Inflammatory macrophage (primary cell): ENCODE measurements around the gene LASP1.
"Not testable (repeated sequence)": the region's sequence is repeated elsewhere in the genome, so short reads cannot be mapped to it uniquely, and the experiment has no call there.

Source experiments
- DNase-seq, 2 donors: peaks; one replicate each; pipeline ENCODE4 v3.0.0-alpha.2; 2020 to 2022
- total RNA-seq, 18 experiments: gene quantifications; one replicate each; lab custom pipeline; 2026; ENCODE audit warnings: mixed read lengths in 6 of 18, inconsistent platforms in 2 of 18; lab: John Stamatoyannopoulos, UW

Gene LASP1
- 143 to 1,046 (median 507) reads per million in 18 experiments for total RNA-seq

GRCh38 chr17:38869526-38870258, at the start of gene LASP1:
TSS of gene LASP1 (plus strand) at chr17:38870058. CDS start at chr17:38870190, 132 bp downstream.
- DNase-seq, result peak; percentile 92 to 95

GRCh38 chr17:38824899-38825761, 44.7 kb upstream of the LASP1 start, which contains the start of gene CWC25:
TSS of gene CWC25 (minus strand) at chr17:38825321. CDS start at chr17:38825183, 138 bp downstream.
- peak; percentile 96 to 99 for DNase-seq

- DNase-seq, result no peak
Observed at GRCh38 chr17:38825762-38826247, 44.1 kb upstream of the LASP1 start.

- no peak for DNase-seq
Observed at GRCh38 chr17:38844261-38844757, 25.5 kb upstream of the LASP1 start.

GRCh38 chr17:38848557-38848891, 21.3 kb upstream of the LASP1 start:
- no peak for DNase-seq

- no peak for DNase-seq
Observed at GRCh38 chr17:38848939-38849605, 20.8 kb upstream of the LASP1 start.

- DNase-seq, result no peak
Observed at GRCh38 chr17:38850374-38850773, 19.5 kb upstream of the LASP1 start.

- DNase-seq, result no peak
Observed at GRCh38 chr17:38851434-38851833, 18.4 kb upstream of the LASP1 start.

GRCh38 chr17:38852771-38853291, 17.0 kb upstream of the LASP1 start:
- DNase-seq, result peak in 1 of 2 donors; percentile 21

- peak; percentile 99 for DNase-seq
Observed at GRCh38 chr17:38853292-38854219, 16.3 kb upstream of the LASP1 start, which contains the start of gene RPL23. TSS of gene RPL23 (minus strand) at chr17:38853721. CDS start at chr17:38853710, 11 bp downstream.

- DNase-seq, result not testable (repeated sequence)
Observed at GRCh38 chr17:38855101-38855714, 14.7 kb upstream of the LASP1 start.

GRCh38 chr17:38857271-38857670, 12.6 kb upstream of the LASP1 start:
- no peak for DNase-seq

- DNase-seq, result no peak
Observed at GRCh38 chr17:38861399-38861843, 8.4 kb upstream of the LASP1 start.

- DNase-seq, result peak in 1 of 2 donors; percentile 40
Observed at GRCh38 chr17:38864636-38865398, 5.0 kb upstream of the LASP1 start.

GRCh38 chr17:38867179-38867967, 2.5 kb upstream of the LASP1 start:
- DNase-seq, result peak; percentile 76 to 77

- peak in 1 of 2 donors; percentile 22 for DNase-seq
Observed at GRCh38 chr17:38867968-38868816, 1.7 kb upstream of the LASP1 start.

GRCh38 chr17:38868817-38869525, 887 bp upstream of the LASP1 start:
- DNase-seq, result peak; percentile 86 to 88
